Esophagus muscularis mucosa (tissue), 4 donors: ENCODE measurements around the gene KCNJ9. TPM values are rescaled to one million over a fixed set of nuclear protein-coding genes. Genes with fewer than 3 reads are reported as not detected.

Source experiments
- DNase-seq: peaks from one replicate; pipeline ENCODE4 v3.0.0-alpha.2; 2017; ENCODE audit errors: extremely low spot score
- H3K27ac ChIP-seq, 4 donors: fragments of 200-600 bp; sonication (generic); replicated peaks in 1 of 4; 1 replicate in 3 of 4; 2 replicates in 1 of 4; pipeline ENCODE4 v1.5.1; 2016 to 2019; ENCODE audit warnings: mild to moderate bottlenecking in 1 of 4
- H3K27me3 ChIP-seq, 4 donors: fragments of 200-600 bp; sonication (generic); one replicate each; pipeline versions ENCODE4 v1.5.1 to v1.6.0; 2016 to 2019
- H3K36me3 ChIP-seq, 4 donors: fragments of 200-600 bp; sonication (generic); one replicate each; pipeline ENCODE4 v1.5.1; 2016 to 2019
- H3K4me1 ChIP-seq, 4 donors: fragments of 200-600 bp; sonication (generic); one replicate each; pipeline ENCODE4 v1.5.1; 2016 to 2019
- H3K4me3 ChIP-seq, 4 donors: fragments of 200-600 bp; sonication (generic); 1 replicate in 2 of 4; 2 replicates in 2 of 4; pipeline ENCODE4 v1.5.1; 2016 to 2019; ENCODE audit warnings: mild to moderate bottlenecking in 4 of 4, moderate library complexity in 1 of 4
- H3K9me3 ChIP-seq, 4 donors: fragments of 200-600 bp; sonication (generic); 1 replicate in 3 of 4; 2 replicates in 1 of 4; pipeline ENCODE4 v1.5.1; 2016 to 2019
- EP300 ChIP-seq: sonication (generic); formaldehyde crosslinking; IDR thresholded peaks from one replicate; pipeline ENCODE4 v1.6.1; 2017; ENCODE audit warnings: antibody characterized with exemption
- POLR2A ChIP-seq: fragments of 450-650 bp; IDR thresholded peaks from one replicate; pipeline ENCODE4 v1.6.1; 2017; ENCODE audit warnings: antibody characterized with exemption, moderate library complexity, mild to moderate bottlenecking, low read depth
- POLR2AphosphoS5 ChIP-seq, 2 donors: sonication (generic); formaldehyde crosslinking; IDR thresholded peaks; one replicate each; pipeline ENCODE4 v1.6.1; 2017; ENCODE audit warnings: antibody characterized with exemption in 2 of 2
- WGBS: methylation state at CpG from one replicate; pipeline ENCODE4 v1.1.5; 2018; 5-methylcytosine and 5-hydroxymethylcytosine counted together
- intact Hi-C: fragments of 100-400 bp; cut with DNase I; formaldehyde crosslinking; loops from one replicate; pipeline ENCODE4 v1.15.1; 2023
- total RNA-seq, 4 donors: library from RNA; depleted of rRNA; stranded (reverse); fragments of >200 nt; gene quantifications; one replicate each; pipeline versions ENCODE4 v1.1.0 to v1.2.1, GENCODE V29; 2016
- TF ChIP-seq, protein P1 (sequence below), 3 experiments: fragments of 200-600 bp in 2 of 3; fragments of 450-650 bp in 1 of 3; sonication (generic) in 2 of 3; IDR thresholded peaks; one replicate each; pipeline ENCODE4 v1.5.1; 2017 to 2019; ENCODE audit warnings: antibody characterized with exemption in 3 of 3, mild to moderate bottlenecking in 2 of 3, moderate library complexity in 1 of 3

The KCNJ9 gene
- total RNA-seq, 4 donors from 2014 or later = not detected

DNA sequence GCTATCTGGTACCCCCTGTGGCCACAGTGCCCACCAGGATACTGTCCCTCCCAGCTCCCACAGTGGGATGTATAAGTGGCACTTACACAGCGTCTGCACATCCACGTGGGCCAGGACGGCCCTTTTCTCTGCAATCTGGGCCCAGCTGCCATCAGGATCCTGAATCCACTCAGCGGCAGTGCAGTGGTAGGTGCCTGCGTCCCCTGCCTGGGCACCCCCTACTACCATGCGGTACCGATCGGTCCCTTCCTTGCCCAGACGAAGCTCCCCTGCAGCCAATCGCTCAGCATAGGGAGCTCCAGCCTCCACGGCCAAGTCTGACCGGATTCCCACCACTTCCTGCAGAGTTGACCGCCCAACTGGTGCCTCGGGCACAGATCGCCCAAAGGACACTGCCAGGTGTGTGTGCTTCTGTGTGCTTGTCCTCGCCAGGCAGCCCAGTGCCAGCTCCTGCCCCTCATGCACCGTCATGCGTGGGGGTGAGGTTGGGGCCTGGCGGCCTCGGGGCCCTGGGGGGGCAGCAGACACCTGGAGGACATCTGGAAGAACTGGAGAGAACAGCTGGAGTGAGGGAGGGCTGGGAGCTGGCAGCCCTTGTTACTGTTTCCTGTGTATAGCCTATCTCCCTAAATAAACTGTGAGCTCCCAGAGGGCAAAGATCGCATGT is 12.4 kb downstream of the KCNJ9 start:
- 83% methylated on average over 16 of the region's 21 CpGs for WGBS
- intact Hi-C loops = loop anchor here (2.0 kb wide), 1 partner anchor 189 kb away; no protein-coding TSS in a partner anchor
- H3K36me3 ChIP-seq = peaks cover 21 to 62% (median 60%) of the 10 kb centered on the region in 4 donors

DNA sequence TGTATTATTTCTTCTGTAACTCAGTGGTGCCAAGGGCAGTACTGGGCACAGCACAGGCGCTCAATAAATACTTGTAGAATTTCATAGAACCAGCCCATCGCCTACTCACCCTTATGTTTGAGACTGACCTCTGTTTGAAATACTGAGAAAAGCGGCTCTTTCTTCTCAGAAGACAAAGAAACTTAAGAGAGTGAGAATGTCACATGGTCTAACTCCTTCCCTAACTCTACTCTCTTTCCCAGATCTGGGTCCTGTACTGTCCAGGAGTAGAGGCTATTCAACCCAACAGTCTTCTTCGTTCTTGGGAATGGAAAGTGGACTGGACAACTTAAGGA is 12.9 kb downstream of the KCNJ9 start:
- Histone ChIP-seq H3K9me3 (no peaks in the 10 kb centered on the region), H3K4me1 (peaks cover 26 to 37% (median 34%) of the 10 kb centered on the region in 4 donors), H3K36me3 (peaks cover 21 to 59% (median 57%) of the 10 kb centered on the region in 4 donors), H3K27ac (no peak overlapping the region), H3K27me3 (no peaks in the 10 kb centered on the region), H3K4me3 (no peak overlapping the region)
- intact Hi-C loops = loop anchor here (2.0 kb wide), 1 partner anchor 189 kb away; no protein-coding TSS in a partner anchor
- 92% methylated on average over 4 of the region's 4 CpGs for WGBS
- no peak for DNase-seq
- no peak for TF ChIP-seq EP300
- no peak for TF ChIP-seq POLR2A
- TF ChIP-seq, protein P1, sequence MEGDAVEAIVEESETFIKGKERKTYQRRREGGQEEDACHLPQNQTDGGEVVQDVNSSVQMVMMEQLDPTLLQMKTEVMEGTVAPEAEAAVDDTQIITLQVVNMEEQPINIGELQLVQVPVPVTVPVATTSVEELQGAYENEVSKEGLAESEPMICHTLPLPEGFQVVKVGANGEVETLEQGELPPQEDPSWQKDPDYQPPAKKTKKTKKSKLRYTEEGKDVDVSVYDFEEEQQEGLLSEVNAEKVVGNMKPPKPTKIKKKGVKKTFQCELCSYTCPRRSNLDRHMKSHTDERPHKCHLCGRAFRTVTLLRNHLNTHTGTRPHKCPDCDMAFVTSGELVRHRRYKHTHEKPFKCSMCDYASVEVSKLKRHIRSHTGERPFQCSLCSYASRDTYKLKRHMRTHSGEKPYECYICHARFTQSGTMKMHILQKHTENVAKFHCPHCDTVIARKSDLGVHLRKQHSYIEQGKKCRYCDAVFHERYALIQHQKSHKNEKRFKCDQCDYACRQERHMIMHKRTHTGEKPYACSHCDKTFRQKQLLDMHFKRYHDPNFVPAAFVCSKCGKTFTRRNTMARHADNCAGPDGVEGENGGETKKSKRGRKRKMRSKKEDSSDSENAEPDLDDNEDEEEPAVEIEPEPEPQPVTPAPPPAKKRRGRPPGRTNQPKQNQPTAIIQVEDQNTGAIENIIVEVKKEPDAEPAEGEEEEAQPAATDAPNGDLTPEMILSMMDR (IDR thresholded peaks at IDR 0.05) = no peak
- TF ChIP-seq POLR2AphosphoS5 (IDR thresholded peaks at IDR 0.05) = no peak

More for the DNA sequence above, 12.4 kb downstream of the KCNJ9 start:
- Histone ChIP-seq H3K4me1 (peaks cover 24 to 34% (median 31%) of the 10 kb centered on the region in 4 donors), H3K27me3 (no peaks in the 10 kb centered on the region), H3K4me3 (no peak overlapping the region), H3K9me3 (no peaks in the 10 kb centered on the region), H3K27ac (no peak overlapping the region)
- no peak for DNase-seq
- no peak for TF ChIP-seq POLR2A
- no peak for TF ChIP-seq EP300
- no peak for TF ChIP-seq POLR2AphosphoS5 (IDR thresholded peaks at IDR 0.05)
- TF ChIP-seq, protein P1 (IDR thresholded peaks at IDR 0.05) = no peak

DNA sequence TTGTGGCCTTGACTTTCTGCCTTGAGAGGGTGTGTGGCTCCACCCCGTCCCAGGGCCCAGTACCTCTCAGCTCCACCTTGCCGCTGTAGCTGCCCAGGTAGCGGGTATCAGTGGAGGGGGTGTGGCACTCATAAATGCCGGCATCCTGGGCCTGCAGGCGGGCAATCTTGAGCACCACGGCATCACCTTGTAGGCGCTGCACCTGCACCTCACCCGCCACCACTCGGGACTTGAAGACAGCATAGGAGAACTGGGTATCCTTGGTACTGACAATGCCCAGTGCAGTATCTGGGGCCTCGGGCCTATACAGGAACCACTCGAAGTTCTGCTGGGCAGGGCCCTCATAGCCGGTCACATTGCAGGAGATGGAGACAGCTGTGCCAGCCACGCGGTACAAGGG is 13.5 kb downstream of the KCNJ9 start:
- Histone ChIP-seq H3K4me1 (peaks cover 31 to 42% (median 39%) of the 10 kb centered on the region in 4 donors), H3K27me3 (no peaks in the 10 kb centered on the region), H3K9me3 (no peaks in the 10 kb centered on the region), H3K27ac (no peak overlapping the region), H3K36me3 (peaks cover 21 to 54% (median 53%) of the 10 kb centered on the region in 4 donors), H3K4me3 (no peak overlapping the region)
- intact Hi-C loops = loop anchor here (2.0 kb wide), 1 partner anchor 188 kb away; no protein-coding TSS in a partner anchor
- no peak for TF ChIP-seq POLR2AphosphoS5 (IDR thresholded peaks at IDR 0.05)
- TF ChIP-seq, protein P1 (IDR thresholded peaks at IDR 0.05) = no peak
- TF ChIP-seq EP300 = no peak
- TF ChIP-seq POLR2A = no peak
- 83% methylated on average over 5 of the region's 14 CpGs for WGBS
- no peak for DNase-seq

DNA sequence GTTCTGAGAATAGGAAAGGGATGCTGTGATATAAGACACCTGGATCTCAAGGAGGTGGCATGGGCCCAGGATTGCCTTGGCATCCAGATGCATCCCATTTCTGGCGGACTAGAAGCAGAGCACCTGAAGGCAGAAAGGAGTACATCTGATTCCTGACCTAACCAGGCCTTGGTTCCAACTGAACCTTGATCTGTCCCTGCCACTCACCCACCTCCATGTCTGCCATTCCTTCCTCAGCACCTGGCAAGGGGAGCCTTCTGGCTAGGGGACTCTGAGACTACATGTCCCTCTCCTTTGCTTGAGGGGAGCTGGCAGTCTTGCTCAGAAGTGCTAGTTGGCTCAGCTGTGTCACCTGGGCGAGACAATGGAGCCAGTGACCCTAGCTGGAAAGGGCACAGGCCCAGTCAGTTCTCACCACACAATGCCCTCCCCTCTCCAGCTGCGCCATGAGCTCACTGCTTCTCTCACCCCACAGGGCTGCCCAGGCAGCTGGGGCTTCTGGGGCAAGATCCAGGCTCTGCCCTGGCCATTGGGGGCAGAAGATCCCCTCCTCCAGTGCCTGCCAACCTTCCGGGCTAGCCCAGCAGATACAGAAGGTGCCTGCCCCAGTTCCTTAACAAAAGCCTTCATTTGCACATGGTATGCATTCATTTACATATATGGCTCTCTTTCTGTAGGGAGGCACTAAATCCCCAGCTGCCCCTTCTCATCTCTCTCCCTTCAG is 14.2 kb downstream of the KCNJ9 start:
- no peak for DNase-seq
- TF ChIP-seq, protein P1 (IDR thresholded peaks at IDR 0.05) = no peak
- no peak for TF ChIP-seq POLR2AphosphoS5 (IDR thresholded peaks at IDR 0.05)
- TF ChIP-seq POLR2A = no peak
- no peak for TF ChIP-seq EP300
- 79% methylated on average over 2 of the region's 4 CpGs for WGBS
- Histone ChIP-seq H3K27me3 (no peaks in the 10 kb centered on the region), H3K4me3 (no peak overlapping the region), H3K36me3 (peaks cover 21 to 47% (median 46%) of the 10 kb centered on the region in 4 donors), H3K27ac (peak overlapping the region in 2 of 4 donors; percentile 94 to 95), H3K9me3 (no peaks in the 10 kb centered on the region), H3K4me1 (peaks cover 31 to 46% (median 40%) of the 10 kb centered on the region in 4 donors)
- intact Hi-C loops = loop anchor here (2.0 kb wide), 1 partner anchor 187 kb away; no protein-coding TSS in a partner anchor
